HepG2 (cell line): ENCODE measurements around the gene SBNO2. TPM values are rescaled to one million over a fixed set of nuclear protein-coding genes. Genes with fewer than 3 reads are reported as not detected.

ENCODE experiments used
- ATAC-seq: fragments of 200-7000 bp; cut with Tn5 transposase; 3 replicates; pipeline ENCODE4 v1.9.1; 2020; ENCODE audit warnings: mild to moderate bottlenecking, moderate library complexity
- BruUV-seq: library from RNA; stranded (reverse); fragments of 400-500 nt; replicated peaks from 2 replicates; lab custom pipeline; 2021; lab: Mats Ljungman, UMichigan
- CTCF ChIA-PET: fragments of 300-600 bp; formaldehyde crosslinking; extraction: SDS; loops from one replicate; lab custom pipeline; 2021; ENCODE audit warnings: low total read pairs, inconsistent platforms, low intra/inter-chr PET ratio; lab: Yijun Ruan, JAX
- POLR2A ChIA-PET: fragments of 350-600 bp; sonication (Branson Sonifier 250); formaldehyde crosslinking; loops from one replicate; lab custom pipeline; 2020; ENCODE audit warnings: antibody characterized with exemption, inconsistent platforms; lab: Yijun Ruan, JAX
- DNase-seq: peaks from one replicate; pipeline ENCODE4 v3.0.0-alpha.2; 2015; ENCODE audit warnings: low spot score
- FAIRE-seq: peaks from 3 replicates; lab custom pipeline; 2011; peaks lifted over from hg19 to GRCh38; lab: Jason Lieb, UNC
- H2AFZ ChIP-seq: one replicate; pipeline ENCODE4 v1.6.1; 2011; ENCODE audit warnings: low read length, inconsistent platforms
- H3K27ac ChIP-seq: fragments of 300-600 bp; 3 replicates; pipeline ENCODE4 v1.8.0; 2011; ENCODE audit warnings: mixed run types, mild to moderate bottlenecking, mixed read lengths, low read length, inconsistent platforms; ENCODE audit not compliant: insufficient read depth; ENCODE audit errors: extremely low read length
- H3K27me3 ChIP-seq, 2 experiments: fragments of 200-600 bp in 1 of 2; 2 replicates in 1 of 2; 3 replicates in 1 of 2; pipeline versions ENCODE4 v1.6.0 to v1.8.0; 2011; ENCODE audit warnings: low read length in 2 of 2, mild to moderate bottlenecking in 2 of 2, moderate library complexity in 2 of 2, inconsistent platforms in 1 of 2; ENCODE audit not compliant: insufficient read depth in 2 of 2, control insufficient read depth in 1 of 2
- H3K36me3 ChIP-seq, 2 experiments: fragments of 200-600 bp in 1 of 2; replicated peaks in 1 of 2; 2 replicates in 1 of 2; 3 replicates in 1 of 2; pipeline versions ENCODE4 v1.5.1 to v1.8.0; 2011; ENCODE audit warnings: low read length in 2 of 2, inconsistent platforms in 1 of 2; ENCODE audit not compliant: insufficient read depth in 2 of 2, control insufficient read depth in 1 of 2
- H3K4me1 ChIP-seq: 2 replicates; pipeline ENCODE4 v1.5.1; 2012; ENCODE audit warnings: low read length, inconsistent platforms; ENCODE audit not compliant: insufficient read depth
- H3K4me2 ChIP-seq: 2 replicates; pipeline ENCODE4 v1.6.0; 2011; ENCODE audit warnings: low read depth, low read length, inconsistent platforms
- H3K4me3 ChIP-seq, 3 experiments: fragments of 200-600 bp in 1 of 3; sonication (generic), shearing (Covaris generic) in 1 of 3; replicated peaks in 1 of 3; 2 replicates each; pipeline ENCODE4 v1.5.1; 2011 to 2016; ENCODE audit warnings: low read length in 3 of 3, inconsistent platforms in 2 of 3, low read depth in 2 of 3, mild to moderate bottlenecking in 2 of 3, control low read depth in 1 of 3, mixed read lengths in 1 of 3; ENCODE audit not compliant: insufficient read depth in 1 of 3
- H3K79me2 ChIP-seq: one replicate; pipeline ENCODE4 v1.6.1; 2011; ENCODE audit warnings: low read length, inconsistent platforms; ENCODE audit not compliant: insufficient read depth
- H3K9ac ChIP-seq: 2 replicates; pipeline ENCODE4 v1.6.0; 2011; ENCODE audit warnings: mild to moderate bottlenecking, low read depth, low read length, inconsistent platforms; ENCODE audit not compliant: insufficient read depth
- H3K9me3 ChIP-seq: 2 replicates; pipeline ENCODE4 v1.5.1; 2012; ENCODE audit warnings: mild to moderate bottlenecking, low read length
- H4K20me1 ChIP-seq: 2 replicates; pipeline ENCODE4 v1.6.0; 2011; ENCODE audit warnings: inconsistent platforms, mild to moderate bottlenecking, low read length, moderate library complexity; ENCODE audit not compliant: insufficient read depth
- ARID5B ChIP-seq: IDR thresholded peaks from 2 replicates; pipeline ENCODE4 v1.4.0; 2020; ENCODE audit warnings: mild to moderate bottlenecking, missing genetic modification reagents
- ATF3 ChIP-seq: sonication (generic); formaldehyde crosslinking; IDR thresholded peaks from 2 replicates; pipeline ENCODE4 v1.4.0; 2020; ENCODE audit warnings: missing genetic modification reagents
- NCOA2 ChIP-seq: sonication (generic); formaldehyde crosslinking; IDR thresholded peaks from 2 replicates; pipeline ENCODE4 v1.8.0; 2022; ENCODE audit warnings: inconsistent platforms
- NKX3-1 ChIP-seq: sonication (generic); formaldehyde crosslinking; IDR thresholded peaks from 2 replicates; pipeline ENCODE4 v1.5.0; 2020; ENCODE audit warnings: missing genetic modification reagents
- PCBP2 ChIP-seq: fragments of 200-400 bp; formaldehyde crosslinking; optimal IDR thresholded peaks from 2 replicates; pipeline ENCODE3; 2018; ENCODE audit warnings: low read length, low read depth; ENCODE audit not compliant: poor library complexity, severe bottlenecking
- PREB ChIP-seq: sonication (generic); formaldehyde crosslinking; IDR thresholded peaks from 2 replicates; pipeline ENCODE4 v1.4.0; 2020; ENCODE audit warnings: missing genetic modification reagents
- RBM22 ChIP-seq: fragments of 200-400 bp; formaldehyde crosslinking; optimal IDR thresholded peaks from 2 replicates; pipeline ENCODE3; 2017; ENCODE audit warnings: mild to moderate bottlenecking, low read length, moderate library complexity
- ZFYVE20 ChIP-seq: sonication (generic); formaldehyde crosslinking; IDR thresholded peaks from 2 replicates; pipeline ENCODE4 v1.8.0; 2023; ENCODE audit warnings: low read depth, mild to moderate bottlenecking, moderate library complexity, missing genetic modification reagents, borderline replicate concordance
- ZNF282 ChIP-seq: fragments of 450-650 bp; IDR thresholded peaks from 2 replicates; pipeline ENCODE4 v1.6.1; 2018; ENCODE audit not compliant: partially characterized antibody
- ZNF292 ChIP-seq: sonication (generic); formaldehyde crosslinking; IDR thresholded peaks from 2 replicates; pipeline ENCODE4 v1.8.1; 2022; ENCODE audit warnings: mild to moderate bottlenecking, low read depth, missing genetic modification reagents, borderline replicate concordance
- ZNF547 ChIP-seq: sonication (generic); formaldehyde crosslinking; IDR thresholded peaks from 2 replicates; pipeline ENCODE4 v1.5.1; 2020; ENCODE audit warnings: mild to moderate bottlenecking, missing genetic modification reagents
- ZNF713 ChIP-seq: sonication (generic); formaldehyde crosslinking; IDR thresholded peaks from 2 replicates; pipeline ENCODE4 v1.4.0; 2020; ENCODE audit warnings: mild to moderate bottlenecking, missing genetic modification reagents
- WGBS: methylation state at CpG from one replicate; pipeline ENCODE4 v1.1.6; 2017; ENCODE audit warnings: low lambda C conversion rate; 5-methylcytosine and 5-hydroxymethylcytosine counted together
- in situ Hi-C: cut with HindIII; loops from 2 replicates; pipeline ENCODE4 v1.10.0; 2017; ENCODE audit warnings: low pct_unique_long_range_greater_than_20kb; ENCODE audit not compliant: extremely low pct_ligation_motif_present
- intact Hi-C: fragments of 100-400 bp; cut with micrococcal nuclease; formaldehyde crosslinking; loops from one replicate; pipeline ENCODE4 v1.10.0; 2022; ENCODE audit not compliant: unreplicated experiment
- polyA plus RNA-seq, 8 experiments: library from polyadenylated mRNA; depleted of rRNA in 3 of 8; stranded (reverse) in 7 of 8; unstranded in 1 of 8; fragments of >200 nt; fragmentation: Illumina TruSeq in 4 of 8; extraction: Trizol in 4 of 8; gene quantifications; 2 replicates each; pipeline versions ENCODE4 v1.2.1 to v1.2.3, GENCODE V29; 2011 to 2016; ENCODE audit warnings: low read depth in 4 of 8, missing spikeins in 1 of 8, mixed read lengths in 1 of 8; ENCODE audit not compliant: insufficient read depth in 1 of 8
- total RNA-seq, 5 experiments: library from RNA; depleted of rRNA; stranded (reverse); fragments of >200 nt; fragmentation: Illumina TruSeq; extraction: Trizol; gene quantifications; 2 replicates each; pipeline ENCODE4 v1.2.3, GENCODE V29; 2016; ENCODE audit warnings: low read depth in 1 of 5

Gene SBNO2
- total and polyA plus RNA-seq, 2 of the 13 experiments (the other 11 are each of a cell fraction or from before 2014, with no cell fraction given) = 8.6 to 10.4 TPM

GRCh38 chr19:1141944-1142343 is 32.1 kb downstream of the SBNO2 start:
- ChIA-PET POLR2A (no interaction called here), CTCF (no interaction called here)
- in situ Hi-C loops = no loop called here
- Histone ChIP-seq H3K27ac (no peak overlapping the region), H3K36me3 (peaks cover 8 to 10% of the 10 kb centered on the region in 2 experiments; a peak in 4 of 5 replicates), H3K4me3 (no peak overlapping the region), H2AFZ (no peak overlapping the region), H3K4me1 (no peaks in the 10 kb centered on the region), H3K4me2 (no peak overlapping the region), H3K9ac (no peak overlapping the region), H3K9me3 (no peaks in the 10 kb centered on the region), H3K27me3 (no peaks in the 10 kb centered on the region), H4K20me1 (no peaks in the 10 kb centered on the region), H3K79me2 (no peaks in the 10 kb centered on the region)
- WGBS = 76% methylated on average over 5 of the region's 5 CpGs
- DNase-seq = peak; percentile 11
- TF ChIP-seq PCBP2 (peak; percentile 89), NCOA2 (CRISPR knock-in tag) (no peak)
- no peak for FAIRE-seq
- ATAC-seq = peak; percentile 32; the same call in 1 of the 3 replicates
- no TSS peak for BruUV-seq
- intact Hi-C loops = no loop called here

GRCh38 chr19:1140272-1141027 is 33.6 kb downstream of the SBNO2 start:
- Histone ChIP-seq H4K20me1 (no peaks in the 10 kb centered on the region), H3K79me2 (no peaks in the 10 kb centered on the region), H3K9me3 (no peaks in the 10 kb centered on the region), H3K9ac (no peak overlapping the region), H3K4me3 (no peak overlapping the region), H3K4me2 (no peak overlapping the region), H3K27me3 (no peaks in the 10 kb centered on the region), H3K36me3 (peaks cover 6% of the 10 kb centered on the region in 2 experiments; a peak in 4 of 5 replicates), H2AFZ (no peak overlapping the region), H3K27ac (no peak overlapping the region), H3K4me1 (peaks cover 9% of the 10 kb centered on the region; the same call in 1 of the 2 replicates)
- CTCF ChIA-PET = no interaction called here
- FAIRE-seq = no peak
- BruUV-seq = no TSS peak
- no peak for DNase-seq
- POLR2A ChIA-PET = no interaction called here
- in situ Hi-C loops = no loop called here
- intact Hi-C loops = no loop called here
- 98% methylated on average over 34 of the region's 39 CpGs for WGBS
- no peak for ATAC-seq
- no peak for TF ChIP-seq ARID5B (CRISPR knock-in tag)
- TF ChIP-seq ATF3 (CRISPR knock-in tag) = no peak
- TF ChIP-seq NKX3-1 (CRISPR knock-in tag) = no peak
- no peak for TF ChIP-seq ZFYVE20 (CRISPR knock-in tag)
- TF ChIP-seq ZNF713 = no peak
- no peak for TF ChIP-seq ZNF547 (CRISPR knock-in tag)
- no peak for TF ChIP-seq ZNF292 (CRISPR knock-in tag)
- TF ChIP-seq RBM22 = no peak
- TF ChIP-seq PREB = no peak
- no peak for TF ChIP-seq ZNF282
